ENCODE data around the gene HLA-DOA.

Gene HLA-DOA

DNA sequence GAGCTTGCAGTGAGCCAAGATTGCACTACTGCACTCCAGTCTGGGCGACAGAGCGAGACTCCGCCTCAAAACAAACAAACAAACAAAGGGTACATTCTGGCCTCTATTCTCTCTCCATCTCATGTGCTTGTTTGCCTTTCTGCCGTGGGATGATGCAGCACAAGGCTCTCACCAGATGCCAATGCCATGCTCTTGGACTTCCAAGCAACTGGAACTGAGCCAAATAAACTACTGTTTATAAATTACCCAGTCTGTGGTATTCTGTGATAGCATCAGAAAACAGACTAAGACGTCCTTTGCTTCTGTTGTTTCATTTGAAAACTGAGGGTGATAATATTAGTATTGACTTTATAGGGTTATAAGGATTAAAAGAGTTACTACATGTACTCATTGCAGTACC lies 44.6 kb downstream of the HLA-DOA start:
- H3K36me3 ChIP-seq (ENCODE audit: control insufficient read depth in 2 of 2, insufficient read depth in 2 of 2, low read length in 2 of 2) = no peaks in the 10 kb centered on the region
- H3K9me3 ChIP-seq (ENCODE audit: control insufficient read depth in 2 of 2, low read length in 2 of 2) = no peaks in the 10 kb centered on the region
- no peaks in the 10 kb centered on the region for H3K27me3 ChIP-seq (ENCODE audit: control insufficient read depth in 2 of 2, insufficient read depth in 2 of 2, low read length in 2 of 2)
- H3K4me3 ChIP-seq (ENCODE audit: low read length in 2 of 2) = no peak overlapping the region
- H3K4me1 ChIP-seq (ENCODE audit: control insufficient read depth in 2 of 2, insufficient read depth in 2 of 2, low read length in 2 of 2) = peaks cover 13 to 26% of the 10 kb centered on the region in 2 donors
- no peak overlapping the region for H3K27ac ChIP-seq (ENCODE audit: low read depth in 2 of 2, low read length in 2 of 2)
- no peak overlapping the region for H3K9ac ChIP-seq (ENCODE audit: low read depth in 1 of 2, low read length in 2 of 2)

DNA sequence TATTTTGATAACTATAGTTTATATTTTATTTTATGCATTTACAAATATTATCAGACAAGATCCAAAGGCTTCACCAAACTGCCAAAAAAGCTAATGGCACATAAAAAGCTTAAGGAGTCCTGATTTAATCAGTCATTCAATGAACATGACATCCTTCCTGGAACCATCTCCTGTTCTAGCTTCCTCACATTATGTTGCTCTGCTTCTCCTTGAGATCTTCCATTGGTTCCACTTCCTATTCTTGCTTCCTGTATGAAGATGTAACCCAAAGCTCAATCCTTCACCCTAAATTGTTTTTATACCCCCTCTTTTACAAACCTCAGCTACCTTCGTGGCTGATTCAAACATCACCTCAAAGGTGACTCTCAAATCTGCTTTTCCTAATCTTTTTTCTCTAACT lies 45.5 kb downstream of the HLA-DOA start:
- Histone ChIP-seq H3K4me3 (ENCODE audit: low read length in 2 of 2) (no peak overlapping the region), H3K27ac (ENCODE audit: low read depth in 2 of 2, low read length in 2 of 2) (no peak overlapping the region), H3K9ac (ENCODE audit: low read depth in 1 of 2, low read length in 2 of 2) (no peak overlapping the region), H3K4me1 (ENCODE audit: control insufficient read depth in 2 of 2, insufficient read depth in 2 of 2, low read length in 2 of 2) (peaks cover 13 to 26% of the 10 kb centered on the region in 2 donors), H3K36me3 (ENCODE audit: control insufficient read depth in 2 of 2, insufficient read depth in 2 of 2, low read length in 2 of 2) (no peaks in the 10 kb centered on the region), H3K27me3 (ENCODE audit: control insufficient read depth in 2 of 2, insufficient read depth in 2 of 2, low read length in 2 of 2) (no peaks in the 10 kb centered on the region), H3K9me3 (ENCODE audit: control insufficient read depth in 2 of 2, low read length in 2 of 2) (no peaks in the 10 kb centered on the region)

DNA sequence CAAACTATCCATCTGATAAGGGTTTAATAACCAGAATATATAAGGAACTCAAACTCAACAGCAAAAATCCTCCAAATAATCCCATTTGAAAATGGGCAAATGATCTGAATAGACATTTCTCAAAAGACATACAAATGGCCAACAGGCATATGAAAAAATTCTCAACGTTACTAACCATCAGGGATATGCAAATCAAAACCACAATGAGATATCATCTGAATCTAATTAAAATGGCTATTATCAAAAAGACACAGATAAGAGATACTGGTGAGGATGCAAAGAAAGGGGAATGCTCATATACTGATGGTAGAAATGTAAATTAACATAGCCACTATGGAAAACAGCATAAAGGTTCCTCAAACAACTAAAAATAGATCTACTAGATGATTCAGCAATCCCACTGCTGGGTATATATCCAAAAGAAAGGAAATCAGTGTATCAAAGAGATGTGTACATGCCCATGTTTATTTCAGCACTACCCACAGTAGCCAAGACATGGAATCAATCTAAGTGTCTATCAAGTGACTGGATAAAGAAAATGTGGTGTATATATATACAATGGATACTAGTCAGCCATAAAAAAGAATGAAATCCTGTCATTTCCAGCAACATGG lies 47.1 kb downstream of the HLA-DOA start:
- Histone ChIP-seq H3K9me3 (ENCODE audit: control insufficient read depth in 2 of 2, low read length in 2 of 2) (no peaks in the 10 kb centered on the region), H3K9ac (ENCODE audit: low read depth in 1 of 2, low read length in 2 of 2) (no peak overlapping the region), H3K27ac (ENCODE audit: low read depth in 2 of 2, low read length in 2 of 2) (no peak overlapping the region), H3K4me3 (ENCODE audit: low read length in 2 of 2) (no peak overlapping the region), H3K36me3 (ENCODE audit: control insufficient read depth in 2 of 2, insufficient read depth in 2 of 2, low read length in 2 of 2) (no peaks in the 10 kb centered on the region), H3K27me3 (ENCODE audit: control insufficient read depth in 2 of 2, insufficient read depth in 2 of 2, low read length in 2 of 2) (no peaks in the 10 kb centered on the region), H3K4me1 (ENCODE audit: control insufficient read depth in 2 of 2, insufficient read depth in 2 of 2, low read length in 2 of 2) (peaks cover 10 to 23% of the 10 kb centered on the region in 2 donors)

DNA sequence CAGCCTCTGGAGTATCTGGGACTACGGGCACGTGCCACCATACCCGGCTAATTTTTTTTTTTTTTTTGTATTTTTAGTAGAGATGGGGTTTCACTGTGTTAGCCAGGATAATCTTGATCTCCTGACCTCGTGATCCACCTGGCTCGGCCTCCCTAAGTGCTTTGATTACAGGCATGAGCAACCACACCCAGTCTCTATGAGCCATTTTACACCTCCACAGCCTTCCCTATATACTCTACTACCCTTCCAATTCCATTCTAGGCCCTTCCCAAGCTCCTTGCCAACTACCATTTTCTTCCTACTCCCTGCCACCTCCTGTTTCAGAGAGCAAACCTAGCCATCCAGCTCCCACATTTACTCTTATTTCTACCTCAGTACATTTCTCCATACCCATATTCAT lies 48.8 kb downstream of the HLA-DOA start:
- Histone ChIP-seq H3K9ac (ENCODE audit: low read depth in 1 of 2, low read length in 2 of 2) (no peak overlapping the region), H3K27me3 (ENCODE audit: control insufficient read depth in 2 of 2, insufficient read depth in 2 of 2, low read length in 2 of 2) (no peaks in the 10 kb centered on the region), H3K36me3 (ENCODE audit: control insufficient read depth in 2 of 2, insufficient read depth in 2 of 2, low read length in 2 of 2) (no peaks in the 10 kb centered on the region), H3K27ac (ENCODE audit: low read depth in 2 of 2, low read length in 2 of 2) (no peak overlapping the region), H3K4me1 (ENCODE audit: control insufficient read depth in 2 of 2, insufficient read depth in 2 of 2, low read length in 2 of 2) (peaks cover 1 to 6% of the 10 kb centered on the region in 2 donors), H3K9me3 (ENCODE audit: control insufficient read depth in 2 of 2, low read length in 2 of 2) (no peaks in the 10 kb centered on the region), H3K4me3 (ENCODE audit: low read length in 2 of 2) (no peak overlapping the region)

DNA sequence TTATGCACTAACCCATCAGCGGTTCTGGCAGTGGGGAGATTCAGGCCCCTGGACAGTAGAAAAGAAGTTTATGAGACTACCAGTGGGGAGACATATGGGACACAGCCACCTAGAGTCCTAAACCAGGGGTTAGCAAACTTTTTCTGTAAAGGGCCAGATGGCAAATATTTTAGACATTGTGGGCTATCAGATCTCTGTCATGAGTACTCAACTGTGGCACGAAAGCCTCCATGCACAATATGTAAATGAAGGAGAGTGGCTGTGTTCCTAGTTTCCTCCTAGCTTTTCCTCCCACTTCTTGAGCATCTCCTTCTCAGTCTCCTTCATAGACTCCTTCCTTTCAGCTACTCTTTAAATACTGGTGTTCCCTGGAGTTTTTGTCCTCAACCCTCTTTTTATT lies 53.2 kb downstream of the HLA-DOA start:
- no peaks in the 10 kb centered on the region for H3K36me3 ChIP-seq (ENCODE audit: control insufficient read depth in 2 of 2, insufficient read depth in 2 of 2, low read length in 2 of 2)
- H3K9ac ChIP-seq (ENCODE audit: low read depth in 1 of 2, low read length in 2 of 2) = no peak overlapping the region
- no peak overlapping the region for H3K27ac ChIP-seq (ENCODE audit: low read depth in 2 of 2, low read length in 2 of 2)
- H3K4me3 ChIP-seq (ENCODE audit: low read length in 2 of 2) = no peak overlapping the region
- no peaks in the 10 kb centered on the region for H3K9me3 ChIP-seq (ENCODE audit: control insufficient read depth in 2 of 2, low read length in 2 of 2)
- H3K4me1 ChIP-seq (ENCODE audit: control insufficient read depth in 2 of 2, insufficient read depth in 2 of 2, low read length in 2 of 2) = peaks cover 1 to 12% of the 10 kb centered on the region in 2 donors
- no peaks in the 10 kb centered on the region for H3K27me3 ChIP-seq (ENCODE audit: control insufficient read depth in 2 of 2, insufficient read depth in 2 of 2, low read length in 2 of 2)

DNA sequence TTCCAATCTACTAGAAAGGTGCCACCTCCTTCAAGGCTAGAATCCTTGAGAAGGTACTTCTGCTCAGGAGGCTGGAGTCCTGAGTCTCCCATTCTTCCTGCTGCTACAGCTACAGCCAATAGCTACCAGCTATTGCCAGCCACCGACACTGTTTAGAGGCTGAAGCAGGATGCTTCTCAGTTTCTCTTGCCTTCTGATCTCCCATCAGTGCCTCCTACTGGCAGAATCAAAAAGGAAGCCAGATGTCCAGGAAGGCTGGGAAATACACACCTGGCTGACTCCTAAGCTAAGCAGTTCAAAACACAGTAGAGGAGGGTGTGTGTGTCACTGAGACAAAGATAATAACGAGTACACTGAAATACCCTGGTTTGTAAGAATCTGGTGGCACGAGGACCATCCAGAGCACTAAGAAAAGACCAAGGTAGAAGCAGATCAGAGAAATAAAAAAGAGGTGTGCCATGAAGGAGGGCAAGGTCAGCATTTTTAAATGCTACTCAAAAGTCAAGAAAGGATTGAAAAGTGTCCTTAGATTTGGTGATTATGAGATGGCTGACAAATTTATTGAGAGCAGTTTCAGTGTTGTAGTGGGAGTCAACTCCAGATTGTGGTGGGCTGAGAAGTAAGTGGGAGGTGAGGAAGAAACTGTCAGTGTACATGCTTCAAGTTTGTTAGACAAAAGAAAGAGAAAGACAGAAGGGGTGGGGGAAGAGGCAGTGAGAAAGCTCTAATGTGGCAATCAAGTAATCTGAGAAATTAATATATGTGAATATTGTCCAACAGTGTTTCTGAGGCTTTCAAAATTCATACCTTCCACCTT lies 54.2 kb downstream of the HLA-DOA start:
- H3K27ac ChIP-seq (ENCODE audit: low read depth in 2 of 2, low read length in 2 of 2) = no peak overlapping the region

DNA sequence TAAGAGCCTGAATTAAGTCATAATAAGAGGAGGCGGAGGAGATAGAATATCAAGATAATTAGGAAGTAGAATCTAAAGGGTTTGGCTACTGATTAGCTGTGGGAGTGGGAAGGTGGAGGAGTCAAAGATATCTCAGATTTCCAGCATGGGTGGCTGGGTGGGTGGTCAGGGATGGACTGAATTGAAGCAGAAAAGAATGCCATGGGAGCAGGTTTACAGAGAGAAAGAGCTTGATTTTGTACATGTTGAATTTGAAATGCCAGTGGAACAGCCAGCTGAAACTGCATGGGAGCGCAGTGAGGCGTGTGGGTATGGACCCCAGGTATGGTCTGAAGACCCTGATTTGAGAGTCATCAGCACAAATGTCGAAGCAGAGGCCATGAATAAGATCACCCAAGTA lies 55.1 kb downstream of the HLA-DOA start:
- H3K4me1 ChIP-seq (ENCODE audit: control insufficient read depth in 2 of 2, insufficient read depth in 2 of 2, low read length in 2 of 2) = peaks cover 2 to 12% of the 10 kb centered on the region in 2 donors
- no peaks in the 10 kb centered on the region for H3K27me3 ChIP-seq (ENCODE audit: control insufficient read depth in 2 of 2, insufficient read depth in 2 of 2, low read length in 2 of 2)
- H3K27ac ChIP-seq (ENCODE audit: low read depth in 2 of 2, low read length in 2 of 2) = no peak overlapping the region
- no peak overlapping the region for H3K9ac ChIP-seq (ENCODE audit: low read depth in 1 of 2, low read length in 2 of 2)
- H3K4me3 ChIP-seq (ENCODE audit: low read length in 2 of 2) = no peak overlapping the region
- no peaks in the 10 kb centered on the region for H3K9me3 ChIP-seq (ENCODE audit: control insufficient read depth in 2 of 2, low read length in 2 of 2)
- H3K36me3 ChIP-seq (ENCODE audit: control insufficient read depth in 2 of 2, insufficient read depth in 2 of 2, low read length in 2 of 2) = no peaks in the 10 kb centered on the region

More for the DNA sequence above, 54.2 kb downstream of the HLA-DOA start:
- Histone ChIP-seq H3K36me3 (ENCODE audit: control insufficient read depth in 2 of 2, insufficient read depth in 2 of 2, low read length in 2 of 2) (no peaks in the 10 kb centered on the region), H3K9me3 (ENCODE audit: control insufficient read depth in 2 of 2, low read length in 2 of 2) (no peaks in the 10 kb centered on the region), H3K4me3 (ENCODE audit: low read length in 2 of 2) (no peak overlapping the region), H3K4me1 (ENCODE audit: control insufficient read depth in 2 of 2, insufficient read depth in 2 of 2, low read length in 2 of 2) (peaks cover 2 to 12% of the 10 kb centered on the region in 2 donors), H3K27me3 (ENCODE audit: control insufficient read depth in 2 of 2, insufficient read depth in 2 of 2, low read length in 2 of 2) (no peaks in the 10 kb centered on the region), H3K9ac (ENCODE audit: low read depth in 1 of 2, low read length in 2 of 2) (no peak overlapping the region)

Measured in mucosa of rectum (tissue), 2 donors.